ENCODE measurements around the gene GADD45GIP1. TPM values are rescaled to one million over a fixed set of nuclear protein-coding genes. Genes with fewer than 3 reads are reported as not detected.

The GADD45GIP1 gene
- total and polyA plus RNA-seq, 4 experiments from 2014 or later = 14.7 to 65.1 (median 39.4) TPM

DNA sequence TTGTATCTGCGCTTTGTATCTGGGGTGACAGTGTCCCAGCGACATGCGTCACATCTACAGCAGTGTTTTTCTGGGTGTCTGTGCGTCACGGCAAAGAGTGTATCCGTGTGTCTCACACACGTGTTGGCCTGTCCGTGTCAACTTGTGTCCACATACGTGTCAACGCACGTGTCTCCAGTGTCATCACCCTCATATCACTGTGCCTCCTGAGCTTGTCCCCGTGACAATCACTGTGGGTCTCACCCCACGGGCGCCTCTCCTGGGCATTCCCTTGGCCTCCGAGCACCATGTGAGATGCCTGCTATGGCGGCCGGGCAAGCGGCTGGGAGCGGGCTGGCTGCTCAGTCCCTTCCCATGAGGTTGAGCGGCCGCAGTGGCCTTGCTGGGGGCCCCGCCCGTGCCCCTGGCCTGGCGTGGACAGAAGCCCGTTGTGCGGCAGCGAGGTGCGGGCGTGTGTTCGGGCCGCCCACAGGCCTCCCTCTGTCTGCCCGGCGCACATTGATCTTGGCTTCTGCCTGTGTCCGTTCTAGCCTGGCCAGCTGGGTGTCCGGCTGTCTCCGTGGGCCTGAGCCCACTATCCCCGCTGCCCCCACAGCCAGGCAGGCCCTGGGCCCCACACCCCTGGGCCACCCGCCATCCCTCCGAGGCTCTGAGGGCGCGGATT, 44.6 kb upstream of the GADD45GIP1 start:
- Histone ChIP-seq H3K4me3 (ENCODE audit: low read length in 2 of 2) (no peak overlapping the region), H3K4me1 (ENCODE audit: insufficient read depth, low read length) (no peaks in the 10 kb centered on the region), H3K9me3 (ENCODE audit: control insufficient read depth in 1 of 2, low read length in 2 of 2) (no peaks in the 10 kb centered on the region), H3K36me3 (ENCODE audit: insufficient read depth, low read length) (no peaks in the 10 kb centered on the region), H3K27me3 (ENCODE audit: insufficient read depth, low read length) (no peaks in the 10 kb centered on the region), H3K27ac (ENCODE audit: low read depth, low read length) (no peak overlapping the region)
- peaks cover 0 to 2% (median 0%) of the 10 kb centered on the region in 8 donors for H3K9me3 Mint-ChIP-seq
- intact Hi-C loops (cut with micrococcal nuclease) = no loop called here
- no peaks in the 10 kb centered on the region for H3K36me3 Mint-ChIP-seq
- H3K27ac Mint-ChIP-seq = no peak overlapping the region
- peaks cover 2 to 9% (median 4%) of the 10 kb centered on the region in 4 donors for H3K4me1 Mint-ChIP-seq
- ChIA-PET CTCF (ENCODE audit: partially characterized antibody) (interaction anchor here (1.2 kb wide), 1 partner anchor 60 kb away, joined by 3 read pairs; no protein-coding TSS in a partner anchor), POLR2A (ENCODE audit: partially characterized antibody) (no interaction called here)
- DNase-seq = no peak
- no peak overlapping the region for H3K4me3 Mint-ChIP-seq
- H3K27me3 Mint-ChIP-seq = peaks cover 8 to 10% of the 10 kb centered on the region in 2 donors

DNA sequence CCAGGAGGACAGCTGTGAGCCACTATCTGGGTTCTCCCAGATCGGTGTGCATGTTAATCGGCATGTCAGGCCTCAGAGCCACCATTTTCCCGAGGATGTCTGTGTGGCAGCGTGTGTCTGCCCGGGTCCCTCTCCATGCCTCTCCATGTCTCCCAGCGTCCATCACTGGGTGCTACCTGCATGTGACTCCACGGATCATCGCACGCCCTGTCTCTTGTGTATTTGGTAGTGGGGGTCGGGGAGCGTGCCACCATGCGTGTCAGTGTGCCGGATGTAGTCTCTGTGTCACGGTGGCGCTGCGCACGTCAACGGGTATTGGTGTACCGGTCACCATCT, 44.1 kb upstream of the GADD45GIP1 start:
- Mint-ChIP-seq H3K27me3 (peaks cover 8 to 10% of the 10 kb centered on the region in 2 donors), H3K27ac (no peak overlapping the region), H3K9me3 (peaks cover 0 to 2% (median 0%) of the 10 kb centered on the region in 8 donors), H3K4me1 (peaks cover 2 to 9% (median 4%) of the 10 kb centered on the region in 4 donors), H3K36me3 (no peaks in the 10 kb centered on the region), H3K4me3 (no peak overlapping the region)
- no peaks in the 10 kb centered on the region for H3K9me3 ChIP-seq (ENCODE audit: control insufficient read depth in 1 of 2, low read length in 2 of 2)
- no peaks in the 10 kb centered on the region for H3K27me3 ChIP-seq (ENCODE audit: insufficient read depth, low read length)
- no peaks in the 10 kb centered on the region for H3K4me1 ChIP-seq (ENCODE audit: insufficient read depth, low read length)
- POLR2A ChIA-PET (ENCODE audit: partially characterized antibody) = no interaction called here
- H3K36me3 ChIP-seq (ENCODE audit: insufficient read depth, low read length) = no peaks in the 10 kb centered on the region
- CTCF ChIA-PET (ENCODE audit: partially characterized antibody) = interaction anchor here (1.2 kb wide), 1 partner anchor 61 kb away, joined by 3 read pairs; no protein-coding TSS in a partner anchor
- H3K4me3 ChIP-seq (ENCODE audit: low read length in 2 of 2) = no peak overlapping the region
- DNase-seq = no peak
- intact Hi-C loops (cut with micrococcal nuclease) = no loop called here
- no peak overlapping the region for H3K27ac ChIP-seq (ENCODE audit: low read depth, low read length)

DNA sequence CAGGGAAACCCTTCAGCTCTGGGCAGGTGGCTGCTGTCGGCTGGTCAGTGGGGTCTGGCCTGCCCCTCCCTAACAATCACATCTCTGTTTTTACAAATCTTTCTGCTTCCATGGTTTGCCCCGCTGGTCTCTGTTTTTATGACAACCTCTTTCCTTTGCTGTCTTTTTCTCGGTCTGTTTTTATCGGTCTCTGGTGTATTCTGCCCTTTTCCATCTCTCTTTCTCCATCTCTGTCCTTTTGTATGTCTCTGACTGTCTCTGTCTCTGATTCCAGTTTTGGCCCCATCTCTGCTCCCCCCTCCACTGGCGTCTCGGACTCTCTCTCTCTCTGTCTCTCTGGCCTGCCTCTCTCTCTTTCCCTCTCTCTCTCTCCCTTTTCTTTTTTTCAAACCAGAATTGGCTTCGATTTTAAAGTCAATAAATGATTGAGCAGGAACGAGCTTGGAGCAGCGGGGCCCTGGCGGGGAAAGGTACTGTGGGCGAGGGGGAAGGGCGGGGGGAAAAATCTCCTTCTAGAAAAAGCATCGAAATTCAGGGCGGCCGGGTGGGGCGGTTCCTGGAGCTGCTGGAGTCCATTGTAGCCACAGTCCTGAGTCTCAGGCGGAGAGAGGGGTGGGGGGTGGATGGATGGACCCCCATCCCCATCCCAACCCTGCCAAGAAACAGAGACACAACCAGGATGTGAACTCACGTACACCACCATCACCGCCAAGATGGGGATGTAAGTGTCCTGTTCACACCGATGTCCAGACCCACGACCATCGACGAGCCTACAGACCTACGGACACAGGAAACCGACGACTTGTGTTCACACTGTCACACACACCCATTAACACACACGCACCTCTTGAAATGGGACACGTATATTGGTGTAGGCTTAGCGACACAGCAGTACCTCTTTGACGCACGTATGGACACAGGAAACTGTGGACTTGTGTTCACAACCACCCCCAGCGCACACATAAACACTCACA, 41.2 kb upstream of the GADD45GIP1 start:
- CTCF ChIA-PET (ENCODE audit: partially characterized antibody) = no interaction called here
- peak overlapping the region; percentile 7 to 83 (median 46) for H3K4me3 Mint-ChIP-seq

GRCh38 chr19:12997179-12997966, 40.4 kb upstream of the GADD45GIP1 start:
- H3K4me3 Mint-ChIP-seq = peak overlapping the region; percentile 53 to 81 (median 76)
- peaks cover 0 to 8% (median 0%) of the 10 kb centered on the region in 8 donors for H3K9me3 Mint-ChIP-seq
- H3K4me1 Mint-ChIP-seq = peaks cover 8 to 19% (median 12%) of the 10 kb centered on the region in 4 donors
- ChIA-PET CTCF (ENCODE audit: partially characterized antibody) (no interaction called here), POLR2A (ENCODE audit: partially characterized antibody) (no interaction called here)
- no peak for DNase-seq
- Histone ChIP-seq H3K9me3 (ENCODE audit: control insufficient read depth in 1 of 2, low read length in 2 of 2) (no peaks in the 10 kb centered on the region), H3K27ac (ENCODE audit: low read depth, low read length) (no peak overlapping the region), H3K4me1 (ENCODE audit: insufficient read depth, low read length) (peaks cover 5% of the 10 kb centered on the region), H3K27me3 (ENCODE audit: insufficient read depth, low read length) (no peaks in the 10 kb centered on the region), H3K36me3 (ENCODE audit: insufficient read depth, low read length) (no peaks in the 10 kb centered on the region), H3K4me3 (ENCODE audit: low read length in 2 of 2) (no peak overlapping the region)
- intact Hi-C loops (cut with micrococcal nuclease) = no loop called here
- H3K27ac Mint-ChIP-seq = peak overlapping the region in 3 of 7 donors; percentile 14 to 65 (median 47)
- peaks cover 0 to 2% of the 10 kb centered on the region in 2 donors for H3K36me3 Mint-ChIP-seq
- H3K27me3 Mint-ChIP-seq = peaks cover 9 to 14% of the 10 kb centered on the region in 2 donors

More for the DNA sequence above, 41.2 kb upstream of the GADD45GIP1 start:
- intact Hi-C loops (cut with micrococcal nuclease) = no loop called here
- Histone ChIP-seq H3K27ac (ENCODE audit: low read depth, low read length) (no peak overlapping the region), H3K9me3 (ENCODE audit: control insufficient read depth in 1 of 2, low read length in 2 of 2) (no peaks in the 10 kb centered on the region), H3K4me1 (ENCODE audit: insufficient read depth, low read length) (peaks cover 5% of the 10 kb centered on the region), H3K4me3 (ENCODE audit: low read length in 2 of 2) (no peak overlapping the region), H3K27me3 (ENCODE audit: insufficient read depth, low read length) (no peaks in the 10 kb centered on the region), H3K36me3 (ENCODE audit: insufficient read depth, low read length) (no peaks in the 10 kb centered on the region)
- H3K27me3 Mint-ChIP-seq = peaks cover 11 to 14% of the 10 kb centered on the region in 2 donors
- H3K27ac Mint-ChIP-seq = peak overlapping the region in 5 of 7 donors; percentile 9 to 88 (median 65)
- peaks cover 0 to 2% of the 10 kb centered on the region in 2 donors for H3K36me3 Mint-ChIP-seq
- no peak for DNase-seq
- peaks cover 8 to 19% (median 12%) of the 10 kb centered on the region in 4 donors for H3K4me1 Mint-ChIP-seq
- H3K9me3 Mint-ChIP-seq = peaks cover 0 to 6% (median 0%) of the 10 kb centered on the region in 8 donors
- POLR2A ChIA-PET (ENCODE audit: partially characterized antibody) = no interaction called here

DNA sequence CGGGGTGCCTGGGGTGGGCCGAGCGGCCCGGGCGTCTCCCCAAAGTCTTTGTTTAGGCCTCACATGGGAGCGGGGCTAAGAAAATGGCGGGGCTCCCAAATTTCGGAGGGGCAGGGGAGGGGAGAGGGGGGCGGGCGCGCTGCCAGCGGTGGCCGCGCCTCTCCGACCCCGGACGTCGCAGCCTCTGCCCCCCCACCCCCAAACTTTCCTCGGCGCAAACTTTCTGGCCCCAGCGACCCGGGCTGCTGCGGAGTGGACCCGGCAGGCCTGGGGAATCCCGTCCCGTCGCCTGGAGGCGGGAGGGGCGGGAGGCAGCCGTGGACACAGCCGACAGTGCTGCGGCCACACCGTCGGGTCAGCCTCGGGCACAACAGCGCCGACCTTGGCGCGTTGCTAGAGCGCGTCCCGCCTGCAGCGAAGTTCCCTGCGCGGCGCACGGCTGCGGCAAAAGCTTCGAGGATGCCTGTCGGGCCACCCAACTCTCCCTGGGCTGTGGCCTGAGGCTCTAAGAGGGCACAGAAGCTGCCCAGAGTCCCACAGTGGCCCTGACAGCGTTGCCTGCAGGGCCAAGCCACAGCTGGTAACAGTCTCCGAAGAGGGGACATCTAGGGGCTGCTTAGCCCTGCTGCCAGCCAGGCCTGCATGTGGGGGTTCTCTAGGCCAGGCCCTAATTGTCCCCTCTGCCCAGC, 39.5 kb upstream of the GADD45GIP1 start:
- Histone ChIP-seq H3K9me3 (ENCODE audit: control insufficient read depth in 1 of 2, low read length in 2 of 2) (no peaks in the 10 kb centered on the region), H3K4me3 (ENCODE audit: low read length in 2 of 2) (no peak overlapping the region), H3K27me3 (ENCODE audit: insufficient read depth, low read length) (no peaks in the 10 kb centered on the region), H3K36me3 (ENCODE audit: insufficient read depth, low read length) (no peaks in the 10 kb centered on the region), H3K27ac (ENCODE audit: low read depth, low read length) (no peak overlapping the region), H3K4me1 (ENCODE audit: insufficient read depth, low read length) (peaks cover 5% of the 10 kb centered on the region)
- Mint-ChIP-seq H3K27ac (peak overlapping the region in 1 of 7 donors; percentile 65), H3K4me3 (peak overlapping the region; percentile 52 to 81 (median 75)), H3K27me3 (peaks cover 9 to 14% of the 10 kb centered on the region in 2 donors), H3K9me3 (peaks cover 0 to 8% (median 0%) of the 10 kb centered on the region in 8 donors), H3K4me1 (peaks cover 8 to 19% (median 12%) of the 10 kb centered on the region in 4 donors), H3K36me3 (peaks cover 0 to 2% of the 10 kb centered on the region in 2 donors)
- intact Hi-C loops (cut with micrococcal nuclease) = no loop called here
- ChIA-PET CTCF (ENCODE audit: partially characterized antibody) (no interaction called here), POLR2A (ENCODE audit: partially characterized antibody) (no interaction called here)
- no peak for DNase-seq

GRCh38 chr19:12995596-12996405, 38.8 kb upstream of the GADD45GIP1 start:
- ChIA-PET POLR2A (ENCODE audit: partially characterized antibody) (no interaction called here), CTCF (ENCODE audit: partially characterized antibody) (no interaction called here)
- peak overlapping the region in 1 of 7 donors; percentile 61 for H3K27ac Mint-ChIP-seq
- H3K4me1 Mint-ChIP-seq = peaks cover 10 to 19% (median 13%) of the 10 kb centered on the region in 4 donors
- Histone ChIP-seq H3K9me3 (ENCODE audit: control insufficient read depth in 1 of 2, low read length in 2 of 2) (no peaks in the 10 kb centered on the region), H3K36me3 (ENCODE audit: insufficient read depth, low read length) (no peaks in the 10 kb centered on the region), H3K4me1 (ENCODE audit: insufficient read depth, low read length) (peaks cover 5% of the 10 kb centered on the region), H3K27me3 (ENCODE audit: insufficient read depth, low read length) (no peaks in the 10 kb centered on the region), H3K4me3 (ENCODE audit: low read length in 2 of 2) (no peak overlapping the region), H3K27ac (ENCODE audit: low read depth, low read length) (no peak overlapping the region)
- H3K36me3 Mint-ChIP-seq = peaks cover 0 to 2% of the 10 kb centered on the region in 2 donors
- H3K4me3 Mint-ChIP-seq = peak overlapping the region; percentile 51 to 89 (median 74)
- intact Hi-C loops (cut with micrococcal nuclease) = loop anchor here (1.0 kb wide), 2 partner anchors 12 to 18 kb away; no protein-coding TSS in a partner anchor
- peaks cover 5 to 17% of the 10 kb centered on the region in 2 donors for H3K27me3 Mint-ChIP-seq
- peaks cover 0 to 6% (median 0%) of the 10 kb centered on the region in 8 donors for H3K9me3 Mint-ChIP-seq
- DNase-seq = no peak
